Stimulated activated naive CD4-positive, alpha-beta T cell (primary cell): ENCODE measurements around the gene ZNF710.

Experiments used
- DNase-seq, 6 experiments: peaks; one replicate each; lab custom pipeline; 2025; lab: John Stamatoyannopoulos, UW

ZNF710 gene

GRCh38 chr15:90018216-90018831 lies 17.2 kb downstream of the ZNF710 start:
- DNase-seq, result no peak

GRCh38 chr15:90019611-90020010 lies 18.5 kb downstream of the ZNF710 start:
- no peak for DNase-seq

GRCh38 chr15:90020021-90020735 lies 19.1 kb downstream of the ZNF710 start:
- no peak for DNase-seq

GRCh38 chr15:90020936-90021507 lies 19.9 kb downstream of the ZNF710 start:
- DNase-seq, result no peak

- DNase-seq, result no peak
Observed at GRCh38 chr15:90022345-90022744, 21.2 kb downstream of the ZNF710 start.

DNA sequence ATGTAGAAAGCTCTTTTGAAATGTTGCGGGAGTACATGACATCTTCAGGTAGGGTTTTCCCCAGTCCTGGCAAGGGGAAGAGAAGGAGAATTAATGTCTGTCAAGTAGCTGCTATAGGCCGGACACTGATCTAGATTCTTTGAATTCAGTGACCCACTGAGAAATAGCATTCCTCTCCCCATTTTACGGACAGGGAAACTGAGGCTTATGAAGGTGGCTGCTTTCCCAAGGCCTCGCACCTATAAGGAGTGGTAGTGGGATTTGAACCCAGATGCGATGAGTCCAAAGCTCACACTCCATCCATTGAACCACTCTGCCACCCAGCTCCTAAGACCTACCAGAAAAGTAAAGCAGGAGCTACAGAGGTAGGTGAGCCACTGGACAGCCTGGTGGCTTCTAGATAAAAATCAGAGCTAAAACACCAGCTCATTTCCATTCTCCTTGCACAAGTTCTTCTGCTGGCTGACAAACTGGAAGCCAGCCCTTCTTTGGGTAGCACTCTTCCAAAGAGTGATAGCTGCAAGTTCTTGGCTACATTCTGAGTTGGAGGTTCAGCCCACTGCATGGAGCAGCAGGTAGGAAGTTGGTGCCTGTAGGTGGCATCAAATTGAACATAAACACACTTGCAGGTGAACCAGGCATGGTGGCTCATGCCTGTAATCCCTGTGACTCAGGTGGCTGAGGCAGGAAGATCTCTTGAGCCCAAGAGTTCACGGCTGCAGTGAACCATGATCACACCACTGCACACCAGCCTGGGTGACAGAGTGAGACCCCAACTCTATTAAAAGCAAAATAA lies 22.0 kb downstream of the ZNF710 start:
- no peak for DNase-seq

- DNase-seq, result no peak
Observed at GRCh38 chr15:90024406-90024805, 23.3 kb downstream of the ZNF710 start.

DNA sequence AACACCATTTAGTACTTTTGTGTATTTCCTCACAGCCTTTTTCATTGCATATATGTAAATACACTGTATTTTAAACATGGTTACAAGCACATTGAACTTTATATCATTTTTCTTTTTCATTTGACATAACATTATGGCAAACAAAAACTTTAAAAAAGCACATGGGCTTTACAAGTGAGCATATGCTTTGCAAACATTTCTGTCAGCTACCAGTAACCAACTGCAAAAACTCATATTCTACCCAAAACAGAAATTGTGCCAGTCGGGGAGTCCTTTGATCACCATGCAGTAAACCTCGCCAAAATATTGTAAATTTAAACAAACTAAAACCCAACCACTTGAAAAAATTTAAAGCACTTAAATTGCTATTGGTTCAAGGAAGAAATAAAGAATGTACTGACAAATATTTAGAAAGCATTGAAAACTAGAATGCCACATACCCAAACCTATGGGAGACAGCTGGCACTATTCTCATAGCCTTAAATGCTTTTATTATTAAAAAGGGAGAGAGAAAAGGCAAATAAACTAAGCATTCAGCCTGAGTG lies 24.4 kb downstream of the ZNF710 start:
- DNase-seq, result no peak

DNA sequence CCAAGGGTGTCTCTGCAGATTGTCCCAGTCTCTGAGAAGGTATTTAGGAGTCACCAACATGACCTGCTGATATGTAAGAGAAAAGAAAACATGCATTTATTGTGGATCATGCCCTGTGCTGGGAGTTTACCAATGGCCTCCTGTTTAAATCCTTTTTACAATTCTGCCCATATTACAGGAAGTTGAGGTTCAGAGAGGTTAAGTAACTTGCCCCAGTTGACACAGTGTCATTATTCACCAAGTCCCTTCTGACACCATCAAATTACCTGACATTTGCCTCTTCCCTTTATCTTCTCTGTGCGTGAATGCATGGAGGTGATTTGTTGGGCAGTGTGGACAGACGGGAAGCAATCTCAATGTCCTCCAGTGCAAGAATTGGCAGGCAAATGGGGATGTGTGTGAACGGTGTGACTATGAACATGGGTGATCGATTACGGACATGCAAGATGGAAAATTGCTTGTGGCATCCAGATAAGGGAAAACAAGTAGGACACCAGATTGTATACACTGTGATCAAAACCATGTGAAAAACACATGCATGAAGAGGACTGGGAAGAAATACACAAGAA lies 27.3 kb downstream of the ZNF710 start:
- no peak for DNase-seq

DNA sequence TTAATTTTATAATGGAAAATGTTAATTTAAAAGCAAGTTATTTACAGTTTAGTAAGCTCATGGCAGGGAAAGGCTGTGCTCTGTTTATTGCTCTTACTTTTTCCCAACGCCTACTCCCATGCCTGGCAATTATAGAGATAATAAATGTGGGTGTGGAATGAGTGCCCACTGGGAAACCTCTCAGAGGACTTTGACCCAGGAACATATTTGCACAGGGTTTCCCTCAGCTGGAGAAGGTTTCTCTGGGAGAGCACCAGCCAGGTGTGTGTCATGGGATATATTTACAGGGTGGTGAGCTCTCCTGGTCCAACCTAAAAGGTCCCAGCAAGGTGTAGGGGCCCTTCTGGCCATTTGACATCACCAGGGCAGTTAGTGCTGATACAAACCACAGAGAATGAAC lies 27.9 kb downstream of the ZNF710 start:
- no peak for DNase-seq

GRCh38 chr15:90030376-90030775 lies 29.3 kb downstream of the ZNF710 start:
- DNase-seq, result no peak

DNA sequence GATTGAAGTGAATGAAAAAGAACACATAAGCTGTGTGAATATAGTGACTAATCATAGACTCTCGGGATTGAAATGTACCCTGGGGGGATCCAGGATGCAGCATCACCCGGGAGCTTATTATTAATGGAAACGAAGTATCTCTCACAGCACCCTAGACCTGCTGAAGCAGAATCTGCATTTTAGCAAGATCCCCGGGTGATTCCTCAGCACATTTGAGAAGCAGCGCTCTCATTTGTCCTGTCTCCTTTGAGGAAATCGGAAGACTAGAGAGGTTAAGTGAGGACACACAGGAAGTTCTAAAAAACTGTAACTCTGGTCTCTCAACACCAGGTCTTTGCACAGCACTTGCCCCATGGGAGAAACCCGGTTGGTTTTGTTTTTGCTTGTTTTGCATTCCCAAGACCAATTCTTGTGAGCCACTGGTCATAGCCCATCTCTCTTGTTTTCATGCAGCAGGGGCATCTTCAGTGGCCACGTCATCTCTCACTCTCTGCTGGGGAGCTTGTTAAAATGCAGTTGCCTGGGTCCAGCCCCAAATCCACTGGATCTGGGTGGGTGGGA lies 30.2 kb downstream of the ZNF710 start:
- DNase-seq, result peak in 2 of 6 experiments; percentile 14 to 23

GRCh38 chr15:90033006-90033405 lies 31.9 kb downstream of the ZNF710 start:
- DNase-seq, result no peak

DNA sequence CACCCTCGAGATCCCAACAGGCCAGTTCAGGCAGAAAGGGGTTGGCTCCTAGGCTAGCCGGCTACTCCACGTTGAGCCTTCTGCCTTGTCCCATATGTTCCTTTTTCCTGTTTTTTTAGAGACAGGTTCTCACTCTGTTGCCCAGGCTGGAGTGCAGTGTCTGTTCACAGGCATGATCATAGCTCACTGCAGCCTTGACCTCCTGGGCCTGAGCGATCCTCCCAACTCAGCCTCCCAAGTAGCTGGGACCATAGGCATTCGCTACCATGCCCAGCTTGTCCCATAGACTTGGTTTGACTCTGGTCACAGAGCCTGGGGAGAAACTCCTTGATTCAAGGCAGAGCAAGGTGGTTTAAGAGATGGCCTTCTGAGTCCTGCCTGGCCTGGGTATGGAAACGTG lies 32.3 kb downstream of the ZNF710 start:
- DNase-seq, result no peak

DNA sequence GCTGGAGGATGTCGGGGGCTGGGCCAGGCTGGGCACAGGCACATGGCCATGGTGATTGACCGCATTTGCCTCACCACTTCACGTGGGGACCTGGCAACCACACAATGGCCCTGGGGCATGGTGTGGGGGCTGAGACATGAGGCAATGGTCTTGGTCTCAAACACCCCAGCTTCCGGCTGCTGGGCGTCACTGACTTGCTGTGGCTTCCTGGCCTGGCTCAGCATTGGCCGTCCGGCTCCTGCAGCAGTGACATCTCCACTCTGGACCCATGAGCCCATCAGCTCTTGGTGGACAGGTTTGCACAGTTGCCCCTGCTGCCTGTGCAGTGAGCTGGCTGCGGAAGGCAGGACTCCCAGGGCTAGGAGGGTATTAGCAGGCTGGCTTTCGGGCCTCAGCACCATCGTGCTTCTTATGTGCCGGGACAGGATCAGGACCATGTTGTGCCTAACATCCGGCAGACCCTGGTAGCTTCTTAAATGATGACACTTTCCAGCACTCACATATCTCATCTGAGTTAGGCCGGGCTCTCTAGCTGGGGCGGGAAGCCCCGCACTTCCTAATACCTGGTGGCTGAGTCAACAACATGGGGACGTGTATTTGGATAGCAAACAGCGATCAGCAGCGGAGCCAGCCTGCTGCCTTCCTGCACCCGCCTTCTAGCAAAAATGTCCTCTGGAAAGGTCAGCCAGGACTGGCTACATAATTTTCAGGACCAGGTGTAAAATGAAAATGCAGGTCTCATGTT lies 34.1 kb downstream of the ZNF710 start:
- DNase-seq, result no peak

DNA sequence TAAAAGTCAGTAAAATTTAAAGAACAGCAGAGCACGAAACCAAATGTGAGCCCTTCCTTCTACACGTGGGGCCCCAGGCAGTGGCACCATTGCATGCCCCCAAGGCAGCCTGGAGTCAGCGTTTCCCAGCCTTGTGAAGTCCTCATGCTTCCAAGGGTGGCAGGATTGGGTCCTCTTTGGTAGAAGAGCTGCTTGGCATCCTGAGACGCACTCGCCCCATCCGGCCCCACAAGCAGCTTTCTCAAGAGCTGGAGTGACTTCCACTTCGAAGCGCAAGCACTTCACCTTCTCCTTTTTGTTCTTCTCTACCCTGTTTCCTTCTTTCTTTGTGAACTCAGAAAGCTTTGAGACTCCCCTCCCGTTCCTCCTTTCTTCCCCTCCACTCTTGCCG lies 34.7 kb downstream of the ZNF710 start:
- DNase-seq, result no peak

DNA sequence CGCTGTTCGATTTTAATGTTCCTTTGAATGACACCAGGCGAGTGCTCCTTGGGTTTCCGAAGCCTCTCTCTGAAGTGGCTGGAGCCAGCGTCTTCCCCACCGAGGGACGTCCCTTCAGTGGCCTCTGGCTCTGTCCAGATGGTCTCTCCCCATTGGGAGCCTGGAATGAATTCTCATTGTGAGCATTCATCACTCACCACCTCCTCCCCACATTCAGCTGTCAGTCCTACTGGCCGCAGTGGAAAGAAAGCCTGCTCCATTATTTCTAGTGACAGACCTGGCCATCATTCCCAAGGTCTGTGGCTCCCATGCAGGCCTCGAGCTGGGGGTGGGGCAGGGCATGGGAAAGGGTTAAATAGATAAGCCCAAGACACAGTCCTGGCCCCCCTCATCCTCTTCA lies 35.2 kb downstream of the ZNF710 start:
- no peak for DNase-seq

- no peak for DNase-seq
Observed at GRCh38 chr15:90036806-90037510, 35.8 kb downstream of the ZNF710 start.

GRCh38 chr15:90037511-90037860 lies 36.4 kb downstream of the ZNF710 start:
- no peak for DNase-seq

DNA sequence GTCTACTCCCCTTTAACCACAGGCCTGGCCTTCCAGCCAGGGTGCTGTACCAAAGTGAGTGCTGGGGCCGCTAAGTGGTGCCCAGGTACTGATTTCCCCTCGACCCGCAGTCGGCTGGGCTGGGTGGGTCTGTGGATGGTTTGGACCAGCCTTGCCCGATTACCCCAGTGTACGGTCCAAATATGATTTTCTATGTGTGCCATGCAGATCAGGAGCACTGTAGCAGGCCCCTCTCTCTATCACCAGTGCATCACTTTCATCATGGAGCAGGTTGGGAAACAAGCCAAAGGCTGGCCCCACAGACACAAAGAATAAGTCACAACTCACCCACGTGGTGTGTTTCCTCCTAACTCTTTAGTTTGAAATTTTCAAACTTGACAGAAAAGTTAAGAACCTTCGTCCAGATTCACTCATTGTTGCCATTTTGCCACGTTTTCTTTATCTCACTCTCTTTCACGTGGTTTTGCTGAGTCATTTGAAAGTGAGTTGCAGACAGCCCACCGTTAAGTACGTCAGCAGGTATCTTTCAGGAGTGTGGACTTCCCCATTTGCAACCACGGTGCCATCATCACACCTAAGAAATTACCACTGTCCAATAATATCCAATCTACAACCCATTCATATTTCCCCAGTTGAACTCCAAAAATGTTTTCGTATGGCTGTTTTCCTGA lies 37.0 kb downstream of the ZNF710 start:
- peak in 1 of 6 experiments; percentile 17 for DNase-seq
